GM18870 (cell line): ENCODE measurements around the gene NDUFB6.
A peak's percentile ranks its signal among the peaks of the same experiment; 100 is the strongest.
"Not testable (repeated sequence)": the region's sequence is repeated elsewhere in the genome, so short reads cannot be mapped to it uniquely, and the experiment has no call there.

Source experiments
- ATAC-seq: cut with Tn5 transposase; IDR thresholded peaks from one replicate; pipeline ENCODE4 v1.9.1; 2021; ENCODE audit warnings: moderate library complexity; ENCODE audit not compliant: unreplicated experiment

NDUFB6 gene

GRCh38 chr9:32571969-32572899 lies 725 bp downstream of the NDUFB6 start:
- ATAC-seq: peak; percentile 91

GRCh38 chr9:32570262-32570661 lies 2.7 kb downstream of the NDUFB6 start:
- ATAC-seq: no peak

DNA sequence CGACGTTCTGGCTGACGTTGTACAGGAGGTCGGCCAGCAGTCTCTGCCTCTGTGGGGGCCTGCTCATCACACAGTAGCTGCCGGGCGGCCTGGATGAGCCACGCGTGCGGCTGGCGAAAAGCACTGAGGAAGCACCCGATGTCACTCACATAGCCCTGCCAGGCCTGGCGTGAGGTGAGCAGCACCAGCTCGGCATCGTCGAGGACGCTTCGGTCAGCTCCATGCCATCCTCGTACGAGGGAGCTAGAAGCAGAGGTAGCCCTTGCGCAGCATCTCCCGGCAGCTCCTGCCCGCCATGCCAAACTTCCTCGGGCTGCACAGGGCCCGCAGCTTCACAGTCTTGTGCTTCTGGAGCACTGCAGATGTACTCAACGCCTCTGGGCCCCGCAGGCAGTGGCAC lies 6.2 kb downstream of the NDUFB6 start:
- no peak for ATAC-seq

GRCh38 chr9:32565967-32566366 lies 7.0 kb downstream of the NDUFB6 start:
- ATAC-seq: no peak

GRCh38 chr9:32558408-32558934 lies 14.5 kb downstream of the NDUFB6 start:
- no peak for ATAC-seq

GRCh38 chr9:32554591-32554990 lies 18.4 kb downstream of the NDUFB6 start:
- ATAC-seq: no peak

DNA sequence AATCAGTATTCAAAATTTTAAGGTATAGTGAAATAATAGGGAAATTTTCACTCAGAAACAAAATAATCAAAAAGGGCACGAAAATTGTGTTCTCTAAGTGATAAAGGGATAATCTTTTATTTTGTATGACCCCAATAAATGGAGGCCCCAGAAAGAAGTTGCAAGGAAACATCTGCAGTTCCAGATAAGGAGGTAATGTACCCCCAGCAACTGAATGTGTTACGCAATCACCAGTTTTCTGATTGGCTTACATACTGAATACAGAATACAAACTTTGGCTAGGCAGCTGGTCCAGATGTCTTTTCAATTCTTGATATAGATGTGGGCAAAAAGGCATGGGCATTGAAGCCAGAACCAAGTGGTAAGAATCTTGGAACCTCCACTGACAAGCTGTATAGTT lies 18.9 kb downstream of the NDUFB6 start:
- no peak for ATAC-seq

DNA sequence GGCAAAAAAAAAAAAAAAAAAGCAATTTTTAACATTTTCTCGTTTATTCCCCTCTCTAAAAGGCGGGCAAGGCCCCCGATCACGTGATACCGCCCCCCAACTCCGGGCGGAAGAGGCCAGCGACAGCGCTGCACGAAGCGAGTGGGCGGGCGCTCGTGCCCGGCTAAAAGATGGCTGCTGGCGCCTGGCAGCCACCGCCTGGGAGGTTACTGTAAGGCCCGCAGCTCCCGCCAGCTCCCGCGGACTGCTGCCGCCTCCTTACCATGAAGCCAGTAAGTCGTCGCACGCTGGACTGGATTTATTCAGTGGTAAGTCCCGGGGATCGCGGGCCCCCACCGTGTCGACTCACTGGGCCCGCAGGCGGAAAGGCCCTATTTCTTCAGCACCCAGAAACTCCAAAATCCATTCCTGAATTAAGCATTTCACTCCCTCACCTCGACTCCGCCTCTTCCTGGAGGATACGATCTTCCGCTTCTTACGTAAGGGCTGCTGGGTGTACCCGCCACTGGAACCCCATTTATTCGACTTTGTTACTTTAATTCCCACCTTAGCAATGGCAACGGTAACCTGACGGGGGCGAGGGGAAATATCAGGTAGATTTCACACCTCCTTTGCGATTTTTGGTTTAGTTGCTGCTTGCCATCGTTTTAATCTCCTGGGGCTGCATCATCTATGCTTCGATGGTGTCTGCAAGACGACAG lies 20.6 kb downstream of the NDUFB6 start, which contains the start of the genes SMIM27 and TOPORS:
SMIM27 (plus strand) TSS at position 156 of the 701 bp plus-strand sequence; CDS start at position 264, 108 bp downstream.
TOPORS (minus strand) TSS at position 415 of the 701 bp plus-strand sequence; CDS start at position 265, 150 bp downstream.
- ATAC-seq: peak; percentile 60

GRCh38 chr9:32551276-32552051 lies 21.5 kb downstream of the NDUFB6 start:
- peak; percentile 2 for ATAC-seq

DNA sequence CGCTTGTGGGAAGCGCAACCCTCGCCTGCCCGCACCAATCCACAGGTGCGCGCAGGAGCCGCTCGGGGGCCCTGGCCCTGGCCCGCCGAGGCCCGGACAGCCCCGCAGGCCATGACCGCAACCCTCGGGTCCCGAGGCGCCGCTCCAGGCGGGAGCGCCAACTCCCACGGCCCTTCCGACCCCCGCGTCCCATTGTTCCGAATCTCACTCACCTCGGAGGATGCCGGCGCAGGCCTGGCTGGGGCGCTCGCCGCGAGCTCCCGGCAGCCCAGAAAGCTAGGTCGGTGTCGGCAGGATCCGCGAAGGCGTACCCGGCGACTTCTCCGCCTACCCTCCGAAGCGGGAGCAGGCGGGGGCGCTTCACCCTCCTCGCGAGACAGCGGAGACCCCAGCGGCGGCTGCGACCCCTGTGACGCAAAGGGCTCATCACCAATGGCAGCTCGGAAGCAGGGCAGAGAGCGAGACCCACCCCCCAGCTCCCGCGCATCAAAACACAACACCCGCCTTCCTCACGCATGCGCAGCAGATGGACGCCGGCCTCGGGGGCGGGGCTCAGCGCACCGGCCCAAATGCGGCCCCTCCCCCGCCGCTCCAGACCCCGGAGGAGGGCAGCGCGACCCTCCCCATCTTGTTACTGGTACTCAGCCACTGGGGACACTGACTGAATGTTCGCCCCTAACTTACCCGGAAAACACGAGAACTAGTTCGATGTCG lies 22.2 kb downstream of the NDUFB6 start:
- peak; percentile 53 for ATAC-seq

- ATAC-seq: no peak
Measured at GRCh38 chr9:32550150-32550561, 22.8 kb downstream of the NDUFB6 start.

DNA sequence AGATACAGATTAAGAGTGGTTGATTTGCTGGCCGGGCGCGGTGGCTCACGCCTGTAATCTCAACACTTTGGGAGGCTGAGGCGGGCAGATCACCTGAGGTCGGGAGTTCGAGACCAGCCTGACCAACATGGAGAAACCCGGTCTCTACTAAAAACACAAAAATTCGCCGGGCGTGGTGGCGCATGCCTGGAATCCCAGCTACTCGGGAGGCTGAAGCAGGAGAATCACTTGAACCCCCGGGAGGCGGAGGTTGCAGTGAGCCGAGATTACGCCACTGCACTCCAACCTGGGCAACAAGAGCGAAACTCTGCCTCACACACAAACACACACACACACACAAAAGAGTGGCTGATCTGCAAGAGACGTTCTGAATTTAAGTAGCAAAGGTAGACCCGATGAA lies 24.7 kb downstream of the NDUFB6 start:
- ATAC-seq: not testable (repeated sequence)

DNA sequence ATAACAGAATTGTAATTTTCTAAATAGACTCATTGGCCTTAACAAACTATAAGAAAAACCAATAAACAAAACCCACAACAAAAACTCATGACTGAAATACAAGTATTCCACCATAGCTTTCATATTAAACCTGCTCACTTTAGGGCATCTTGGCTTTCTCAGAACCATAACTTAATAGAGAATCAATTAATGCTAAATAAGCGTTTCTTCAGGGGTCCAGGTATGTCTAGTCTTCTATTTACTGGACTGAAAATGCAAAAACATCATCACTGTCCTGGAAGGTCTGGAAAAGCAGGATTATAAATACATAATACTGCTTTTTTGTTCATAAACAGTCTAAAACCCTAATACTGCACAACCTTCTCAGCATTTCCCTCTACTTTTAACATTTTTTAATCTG lies 27.1 kb downstream of the NDUFB6 start:
- no peak for ATAC-seq

GRCh38 chr9:32543047-32543446 lies 29.9 kb downstream of the NDUFB6 start:
- no peak for ATAC-seq

DNA sequence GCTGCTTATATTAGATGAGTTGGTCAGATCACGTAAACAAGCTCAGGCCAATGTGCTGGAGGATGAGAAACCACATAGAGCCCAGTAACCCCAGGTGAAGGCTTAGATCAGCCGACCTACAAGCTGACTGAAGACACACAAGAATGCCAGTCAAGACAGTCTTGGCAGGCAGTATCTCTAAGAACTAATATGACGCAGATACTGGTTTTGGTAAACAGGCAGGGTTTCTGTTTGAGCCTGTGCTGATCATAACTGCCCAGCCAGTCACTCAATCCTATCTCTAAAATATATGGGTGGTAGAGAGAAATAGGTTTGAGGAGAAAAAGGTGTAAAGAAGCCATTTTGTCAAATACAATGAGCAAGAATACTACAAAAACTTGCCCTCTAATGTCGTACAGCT lies 39.1 kb downstream of the NDUFB6 start:
- no peak for ATAC-seq

- no peak for ATAC-seq
Measured at GRCh38 chr9:32533336-32533735, 39.6 kb downstream of the NDUFB6 start.

DNA sequence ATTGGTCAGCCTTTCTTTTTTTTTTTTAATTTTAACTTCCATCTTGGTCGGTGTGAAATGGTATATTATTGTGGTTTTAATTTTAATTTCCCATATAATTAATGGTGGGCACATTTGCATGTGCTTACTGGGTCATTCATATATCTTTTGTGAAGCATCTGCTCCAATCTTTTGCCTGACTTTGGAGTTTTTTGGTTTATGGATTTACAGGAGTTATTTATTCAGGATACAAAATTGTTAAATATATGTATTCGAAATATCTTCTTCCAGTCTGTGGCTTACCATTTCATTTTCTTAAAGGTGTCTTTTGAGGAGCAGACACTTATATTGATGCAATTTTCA lies 46.3 kb downstream of the NDUFB6 start:
- ATAC-seq: no peak

DNA sequence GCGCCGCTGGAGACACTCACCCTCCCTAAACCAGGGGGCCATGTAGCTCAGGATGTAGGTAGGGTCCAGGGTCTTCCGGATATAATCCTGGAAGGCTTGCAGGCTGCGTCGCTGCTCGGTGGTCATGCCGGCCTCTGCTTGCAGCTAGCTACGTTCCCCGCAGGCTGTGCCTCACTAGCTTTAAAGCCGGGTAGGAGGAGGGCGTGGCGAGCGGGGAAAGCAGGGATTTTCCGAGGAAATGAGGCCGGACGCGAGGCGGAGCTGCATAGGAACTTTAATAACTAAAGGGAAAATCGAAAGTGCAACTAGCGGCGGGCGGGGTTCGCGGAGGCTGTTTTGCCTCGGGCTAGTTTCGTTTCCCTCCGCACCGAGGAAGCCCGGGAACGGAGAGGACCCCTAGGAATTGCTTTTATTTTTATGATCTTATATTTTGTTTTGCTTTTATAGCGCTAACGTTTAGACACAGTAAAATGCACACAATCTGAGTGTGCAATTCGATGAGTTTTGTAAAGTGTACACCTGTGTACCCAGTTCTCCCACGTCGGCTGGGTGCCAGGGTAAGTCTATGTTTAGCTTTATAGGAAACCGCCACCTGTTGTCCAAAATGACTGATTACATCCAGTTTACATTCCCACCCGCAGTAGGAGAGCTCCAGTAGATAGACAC lies 46.8 kb downstream of the NDUFB6 start, which contains the start of gene RIGI:
RIGI (minus strand) TSS at position 156 of the 666 bp plus-strand sequence; CDS start at position 126, 30 bp downstream.
- peak; percentile 81 for ATAC-seq

GRCh38 chr9:32525709-32526030 lies 47.3 kb downstream of the NDUFB6 start:
- ATAC-seq: no peak
